ENCODE data around the gene ITPK1.

DNA sequence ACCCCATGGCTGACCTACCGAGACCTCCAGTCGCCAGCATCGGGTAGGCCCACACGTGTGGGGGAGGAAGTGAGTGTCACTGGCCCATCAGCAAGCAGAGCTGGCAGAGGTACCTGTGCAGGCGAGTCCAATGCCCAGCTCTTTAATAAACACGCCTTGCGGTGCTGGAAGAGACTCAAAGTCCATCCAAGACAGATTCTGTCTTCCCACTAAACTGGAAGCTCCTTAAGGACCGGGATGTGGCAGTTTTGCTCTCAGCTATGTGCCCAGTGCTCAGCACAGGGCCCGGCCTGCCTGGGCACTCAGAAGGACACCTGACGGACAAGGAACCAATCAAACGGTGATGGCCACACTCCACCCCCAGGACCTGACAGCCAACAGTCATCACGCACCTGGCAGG is 65.0 kb downstream of the ITPK1 start:
- TF ChIP-seq POLR2A (IDR thresholded peaks at IDR 0.05): no peak
- TF ChIP-seq, protein P1, sequence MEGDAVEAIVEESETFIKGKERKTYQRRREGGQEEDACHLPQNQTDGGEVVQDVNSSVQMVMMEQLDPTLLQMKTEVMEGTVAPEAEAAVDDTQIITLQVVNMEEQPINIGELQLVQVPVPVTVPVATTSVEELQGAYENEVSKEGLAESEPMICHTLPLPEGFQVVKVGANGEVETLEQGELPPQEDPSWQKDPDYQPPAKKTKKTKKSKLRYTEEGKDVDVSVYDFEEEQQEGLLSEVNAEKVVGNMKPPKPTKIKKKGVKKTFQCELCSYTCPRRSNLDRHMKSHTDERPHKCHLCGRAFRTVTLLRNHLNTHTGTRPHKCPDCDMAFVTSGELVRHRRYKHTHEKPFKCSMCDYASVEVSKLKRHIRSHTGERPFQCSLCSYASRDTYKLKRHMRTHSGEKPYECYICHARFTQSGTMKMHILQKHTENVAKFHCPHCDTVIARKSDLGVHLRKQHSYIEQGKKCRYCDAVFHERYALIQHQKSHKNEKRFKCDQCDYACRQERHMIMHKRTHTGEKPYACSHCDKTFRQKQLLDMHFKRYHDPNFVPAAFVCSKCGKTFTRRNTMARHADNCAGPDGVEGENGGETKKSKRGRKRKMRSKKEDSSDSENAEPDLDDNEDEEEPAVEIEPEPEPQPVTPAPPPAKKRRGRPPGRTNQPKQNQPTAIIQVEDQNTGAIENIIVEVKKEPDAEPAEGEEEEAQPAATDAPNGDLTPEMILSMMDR (IDR thresholded peaks at IDR 0.05): no peak
- TF ChIP-seq POLR2AphosphoS5 (IDR thresholded peaks at IDR 0.05): no peak

Data from breast epithelium (tissue), 3 donors.